ENCODE results near the gene WDR91.

Gene WDR91

GRCh38 chr7:135151533-135151932, 59.8 kb downstream of the WDR91 start:
- DNase-seq (ENCODE audit: low spot score), result no peak
- TF ChIP-seq CTCF (IDR thresholded peaks at IDR 0.05; ENCODE audit: extremely low read depth, insufficient read depth, missing control alignments), result no peak
- in situ Hi-C loops (cut with MboI; ENCODE audit: low pct_unique_long_range_greater_than_20kb, low sequenced_read_pairs, unreplicated experiment), result loop anchor here (10.0 kb wide), 1 partner anchor 157 kb away; no protein-coding TSS in a partner anchor

GRCh38 chr7:135151132-135151531, 60.2 kb downstream of the WDR91 start:
- DNase-seq (ENCODE audit: low spot score), result no peak
- in situ Hi-C loops (cut with MboI; ENCODE audit: low pct_unique_long_range_greater_than_20kb, low sequenced_read_pairs, unreplicated experiment), result loop anchor here (10.0 kb wide), 1 partner anchor 156 kb away; no protein-coding TSS in a partner anchor
- no peak for TF ChIP-seq CTCF (IDR thresholded peaks at IDR 0.05; ENCODE audit: extremely low read depth, insufficient read depth, missing control alignments)

- no peak for DNase-seq (ENCODE audit: low spot score)
- peak; percentile 1 for TF ChIP-seq CTCF (IDR thresholded peaks at IDR 0.05; ENCODE audit: extremely low read depth, insufficient read depth, missing control alignments)
- in situ Hi-C loops (cut with MboI; ENCODE audit: low pct_unique_long_range_greater_than_20kb, low sequenced_read_pairs, unreplicated experiment), result loop anchor here (10.0 kb wide), 1 partner anchor 155 kb away; no protein-coding TSS in a partner anchor
Measured at GRCh38 chr7:135150072-135150782, 61.1 kb downstream of the WDR91 start.

- peak; percentile 28 for DNase-seq (ENCODE audit: low spot score)
- in situ Hi-C loops (cut with MboI; ENCODE audit: low pct_unique_long_range_greater_than_20kb, low sequenced_read_pairs, unreplicated experiment), result no loop called here
- TF ChIP-seq CTCF (IDR thresholded peaks at IDR 0.05; ENCODE audit: extremely low read depth, insufficient read depth, missing control alignments), result no peak
Measured at GRCh38 chr7:135147899-135148721, 63.2 kb downstream of the WDR91 start, which contains the start of gene TMEM140. Gene TMEM140 (plus strand): TSS chr7:135148072. CDS start chr7:135164442, 16,370 bp downstream.

- TF ChIP-seq CTCF (IDR thresholded peaks at IDR 0.05; ENCODE audit: extremely low read depth, insufficient read depth, missing control alignments), result no peak
- DNase-seq (ENCODE audit: low spot score), result no peak
- in situ Hi-C loops (cut with MboI; ENCODE audit: low pct_unique_long_range_greater_than_20kb, low sequenced_read_pairs, unreplicated experiment), result no loop called here
Measured at GRCh38 chr7:135147341-135147898, 63.9 kb downstream of the WDR91 start.

- TF ChIP-seq CTCF (IDR thresholded peaks at IDR 0.05; ENCODE audit: extremely low read depth, insufficient read depth, missing control alignments), result no peak
- in situ Hi-C loops (cut with MboI; ENCODE audit: low pct_unique_long_range_greater_than_20kb, low sequenced_read_pairs, unreplicated experiment), result no loop called here
- DNase-seq (ENCODE audit: low spot score), result no peak
Measured at GRCh38 chr7:135143885-135144668, 67.2 kb downstream of the WDR91 start.
